C4-2B (cell line): ENCODE results near the gene TSSK3.
A peak's percentile ranks its signal among the peaks of the same experiment; 100 is the strongest.

ENCODE experiments used
- H3K27ac ChIP-seq: fragments of 450-650 bp; 2 replicates; pipeline ENCODE4 v1.5.1; 2017
- ZFX ChIP-seq: fragments of 450-650 bp; IDR thresholded peaks from 2 replicates; pipeline ENCODE4 v1.6.1; 2017
- TF ChIP-seq, protein P1 (sequence below): fragments of 450-650 bp; conservative IDR thresholded peaks from 2 replicates; pipeline ENCODE4 v1.5.1; 2017; ENCODE audit warnings: mild to moderate bottlenecking

TSSK3 gene

GRCh38 chr1:32330558-32331151, 31.7 kb upstream of the TSSK3 start:
- TF ChIP-seq, protein P1, sequence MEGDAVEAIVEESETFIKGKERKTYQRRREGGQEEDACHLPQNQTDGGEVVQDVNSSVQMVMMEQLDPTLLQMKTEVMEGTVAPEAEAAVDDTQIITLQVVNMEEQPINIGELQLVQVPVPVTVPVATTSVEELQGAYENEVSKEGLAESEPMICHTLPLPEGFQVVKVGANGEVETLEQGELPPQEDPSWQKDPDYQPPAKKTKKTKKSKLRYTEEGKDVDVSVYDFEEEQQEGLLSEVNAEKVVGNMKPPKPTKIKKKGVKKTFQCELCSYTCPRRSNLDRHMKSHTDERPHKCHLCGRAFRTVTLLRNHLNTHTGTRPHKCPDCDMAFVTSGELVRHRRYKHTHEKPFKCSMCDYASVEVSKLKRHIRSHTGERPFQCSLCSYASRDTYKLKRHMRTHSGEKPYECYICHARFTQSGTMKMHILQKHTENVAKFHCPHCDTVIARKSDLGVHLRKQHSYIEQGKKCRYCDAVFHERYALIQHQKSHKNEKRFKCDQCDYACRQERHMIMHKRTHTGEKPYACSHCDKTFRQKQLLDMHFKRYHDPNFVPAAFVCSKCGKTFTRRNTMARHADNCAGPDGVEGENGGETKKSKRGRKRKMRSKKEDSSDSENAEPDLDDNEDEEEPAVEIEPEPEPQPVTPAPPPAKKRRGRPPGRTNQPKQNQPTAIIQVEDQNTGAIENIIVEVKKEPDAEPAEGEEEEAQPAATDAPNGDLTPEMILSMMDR = no peak
- no peak for TF ChIP-seq ZFX
- H3K27ac ChIP-seq = no peak overlapping the region

DNA sequence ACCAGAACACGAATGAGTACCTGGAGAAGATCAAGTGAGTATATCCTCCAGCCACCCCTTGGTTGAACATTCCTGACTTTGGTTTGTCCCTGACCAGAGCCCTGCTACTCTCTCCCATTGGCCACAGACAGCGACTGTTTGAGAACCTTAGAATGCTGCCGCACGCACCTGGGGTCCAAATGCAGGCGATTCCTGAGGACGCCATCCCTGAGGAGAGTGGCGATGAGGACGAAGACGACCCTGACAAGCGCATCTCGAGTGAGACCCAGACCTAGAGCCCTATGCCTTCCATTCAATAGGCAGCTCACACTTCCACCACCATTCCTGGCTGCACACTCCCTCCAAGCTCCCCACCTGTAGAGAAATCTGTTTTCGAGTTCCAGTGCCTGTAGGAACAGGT, 30.8 kb upstream of the TSSK3 start:
- TF ChIP-seq, protein P1 = no peak
- TF ChIP-seq ZFX = no peak
- H3K27ac ChIP-seq = peak overlapping the region; percentile 50; the same call in 1 of the 2 replicates

GRCh38 chr1:32332290-32333079, 29.9 kb upstream of the TSSK3 start:
- H3K27ac ChIP-seq = peak overlapping the region; percentile 50
- TF ChIP-seq, protein P1 = no peak
- no peak for TF ChIP-seq ZFX

DNA sequence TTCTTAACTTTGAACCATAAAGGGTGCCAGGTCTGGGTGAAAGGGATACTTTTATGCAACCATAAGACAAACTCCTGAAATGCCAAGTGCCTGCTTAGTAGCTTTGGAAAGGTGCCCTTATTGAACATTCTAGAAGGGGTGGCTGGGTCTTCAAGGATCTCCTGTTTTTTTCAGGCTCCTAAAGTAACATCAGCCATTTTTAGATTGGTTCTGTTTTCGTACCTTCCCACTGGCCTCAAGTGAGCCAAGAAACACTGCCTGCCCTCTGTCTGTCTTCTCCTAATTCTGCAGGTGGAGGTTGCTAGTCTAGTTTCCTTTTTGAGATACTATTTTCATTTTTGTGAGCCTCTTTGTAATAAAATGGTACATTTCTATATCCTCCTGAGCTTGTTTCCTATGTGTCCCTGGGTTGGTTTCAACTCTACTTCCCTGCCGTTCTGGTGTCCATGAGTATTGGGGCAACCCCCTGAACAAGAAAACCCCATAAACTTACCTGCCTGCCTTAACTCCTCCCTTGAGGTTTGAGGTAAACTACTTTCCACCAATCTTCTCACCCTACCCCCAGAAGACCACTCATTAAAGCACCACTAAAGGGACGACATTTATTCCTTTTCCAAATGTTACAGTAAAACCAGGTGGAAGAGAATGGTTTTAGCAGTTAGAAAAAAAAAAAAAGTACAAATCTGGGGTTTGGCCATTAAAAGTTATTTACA, 28.9 kb upstream of the TSSK3 start:
- TF ChIP-seq, protein P1 = no peak
- TF ChIP-seq ZFX = no peak
- peak overlapping the region; percentile 50; the same call in 1 of the 2 replicates for H3K27ac ChIP-seq

DNA sequence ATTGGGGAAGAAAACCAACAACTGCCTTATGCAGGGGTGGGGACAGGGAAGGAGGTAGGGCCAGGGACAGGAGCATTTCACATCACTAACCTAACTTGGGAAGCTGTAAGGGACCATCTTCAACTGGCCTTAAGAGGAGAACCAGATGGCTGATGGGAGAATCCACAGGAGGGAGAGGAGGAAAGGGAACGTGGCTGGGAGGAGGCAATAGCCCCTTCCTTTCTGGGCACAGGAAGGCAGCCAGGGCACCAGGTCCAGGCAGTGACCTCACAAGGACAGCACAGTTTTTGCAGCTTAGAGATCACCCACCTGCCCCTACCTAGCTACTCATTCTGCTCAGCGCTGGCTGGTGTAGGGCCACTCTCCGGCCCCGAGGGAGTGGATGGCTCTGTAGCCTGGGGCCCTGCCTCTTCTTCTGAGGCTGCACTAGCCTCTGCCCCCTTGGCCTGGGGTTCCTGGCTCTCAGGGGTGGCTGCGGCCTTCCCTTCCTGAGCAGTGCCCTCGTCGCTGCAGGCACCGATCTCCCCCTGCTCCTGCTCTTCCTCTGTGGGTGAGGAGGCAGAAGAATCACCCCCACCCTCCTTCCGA, 28.0 kb upstream of the TSSK3 start:
- TF ChIP-seq ZFX = no peak
- TF ChIP-seq, protein P1 = no peak
- peak overlapping the region; percentile 81 for H3K27ac ChIP-seq

DNA sequence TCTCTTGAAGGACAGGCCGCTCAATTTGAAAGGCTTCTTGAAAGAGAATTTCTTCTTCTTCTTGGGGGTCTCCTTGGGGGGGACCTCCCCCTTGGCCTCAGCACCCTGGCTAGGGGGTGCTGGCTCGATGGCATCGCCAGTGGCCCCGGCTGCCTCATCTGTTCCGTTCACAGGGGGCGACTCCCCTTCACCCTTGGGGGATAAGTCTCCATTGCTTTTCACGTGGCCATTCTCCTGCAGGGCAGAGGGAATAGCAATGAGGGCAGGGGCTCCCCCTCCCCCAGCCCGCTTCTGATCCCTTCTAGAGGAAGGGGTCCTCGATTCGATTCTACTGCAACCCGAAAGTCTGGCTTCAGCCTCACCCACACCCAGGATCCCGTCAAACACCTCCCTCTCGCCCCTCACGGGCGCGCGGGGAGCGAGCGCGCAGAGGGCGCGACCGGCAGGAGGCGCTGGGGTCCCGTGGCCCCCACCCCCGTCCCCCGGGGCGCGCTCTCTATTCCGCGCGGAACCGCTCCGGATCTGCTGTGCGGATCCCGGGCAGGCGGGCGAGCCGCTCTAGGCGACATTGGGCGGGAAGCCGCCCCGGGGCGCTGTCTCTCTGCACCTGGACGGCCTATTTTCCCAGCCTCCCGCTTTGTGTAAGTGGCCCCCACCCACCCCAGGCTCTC, 27.3 kb upstream of the TSSK3 start:
- H3K27ac ChIP-seq = peak overlapping the region; percentile 81
- TF ChIP-seq, protein P1 = peak; percentile 84
- no peak for TF ChIP-seq ZFX
